T-helper 2 cell (primary cell): Measurements from ENCODE around the gene RHBG.

Experiments
- DNase-seq, 5 experiments: peaks; one replicate each; pipeline versions ENCODE4 v3.0.0 to v3.0.0-alpha.2; 2012 to 2022

The RHBG gene

GRCh38 chr1:156386949-156387869, 18.2 kb downstream of the RHBG start:
- no peak for DNase-seq

GRCh38 chr1:156387870-156388173, 18.8 kb downstream of the RHBG start:
- no peak for DNase-seq

- DNase-seq, result no peak
These were observed 19.4 kb downstream of the RHBG start for GRCh38 chr1:156388174-156389137.

GRCh38 chr1:156389311-156389710, 20.3 kb downstream of the RHBG start:
- DNase-seq, result no peak

- no peak for DNase-seq
These were observed 21.7 kb downstream of the RHBG start for GRCh38 chr1:156390469-156391365.

GRCh38 chr1:156391366-156391677, 22.3 kb downstream of the RHBG start:
- no peak for DNase-seq

GRCh38 chr1:156391701-156392100, 22.7 kb downstream of the RHBG start:
- no peak for DNase-seq

GRCh38 chr1:156392452-156392853, 23.4 kb downstream of the RHBG start:
- DNase-seq, result no peak

- DNase-seq, result no peak
These were observed 24.1 kb downstream of the RHBG start for GRCh38 chr1:156393095-156393494.

- DNase-seq, result no peak
These were observed 25.1 kb downstream of the RHBG start for GRCh38 chr1:156394082-156394481.

GRCh38 chr1:156394835-156395461, 25.9 kb downstream of the RHBG start:
- DNase-seq, result no peak

- no peak for DNase-seq
These were observed 30.5 kb downstream of the RHBG start for GRCh38 chr1:156399355-156400125.

GRCh38 chr1:156400191-156400935, 31.4 kb downstream of the RHBG start:
- DNase-seq, result no peak

- no peak for DNase-seq
These were observed 32.1 kb downstream of the RHBG start for GRCh38 chr1:156401041-156401574.

GRCh38 chr1:156401681-156402081, 32.7 kb downstream of the RHBG start:
- DNase-seq, result no peak

- no peak for DNase-seq
These were observed 33.5 kb downstream of the RHBG start for GRCh38 chr1:156402331-156403020.

- no peak for DNase-seq
These were observed 36.7 kb downstream of the RHBG start for GRCh38 chr1:156405670-156406069.

- DNase-seq, result no peak
These were observed 37.2 kb downstream of the RHBG start for GRCh38 chr1:156406251-156406650.

GRCh38 chr1:156407344-156407743, 38.3 kb downstream of the RHBG start:
- DNase-seq, result no peak

GRCh38 chr1:156407760-156408159, 38.7 kb downstream of the RHBG start:
- DNase-seq, result no peak
